Esophagus squamous epithelium (tissue), 5 donors: ENCODE data around the gene CNP. TPM values are rescaled to one million over a fixed set of nuclear protein-coding genes. Genes with fewer than 3 reads are reported as not detected.

Source experiments
- DNase-seq: peaks from one replicate; lab custom pipeline; 2025; lab: John Stamatoyannopoulos, UW
- H3K27ac ChIP-seq, 4 donors: fragments of 200-600 bp; sonication (generic); one replicate each; pipeline ENCODE4 v1.5.1; 2016 to 2019; ENCODE audit warnings: mild to moderate bottlenecking in 1 of 4
- H3K27me3 ChIP-seq, 4 donors: fragments of 200-600 bp; sonication (generic); 1 replicate in 3 of 4; 2 replicates in 1 of 4; pipeline versions ENCODE4 v1.5.1 to v1.6.0; 2017 to 2021; ENCODE audit warnings: antibody characterized with exemption in 1 of 4
- H3K36me3 ChIP-seq, 3 donors: fragments of 200-600 bp; sonication (generic); one replicate each; pipeline ENCODE4 v1.5.1; 2016 to 2019
- H3K4me1 ChIP-seq, 3 donors: fragments of 200-600 bp; sonication (generic); one replicate each; pipeline ENCODE4 v1.5.1; 2017 to 2019
- H3K4me3 ChIP-seq, 4 donors: fragments of 200-600 bp; sonication (generic); 1 replicate in 3 of 4; 2 replicates in 1 of 4; pipeline ENCODE4 v1.5.1; 2016 to 2019; ENCODE audit warnings: mild to moderate bottlenecking in 2 of 4, moderate library complexity in 1 of 4
- H3K9me3 ChIP-seq, 3 donors: fragments of 200-600 bp; sonication (generic); one replicate each; pipeline ENCODE4 v1.5.1; 2016 to 2019
- POLR2A ChIP-seq, 4 donors: fragments of 450-650 bp; IDR thresholded peaks; one replicate each; pipeline ENCODE4 v1.6.1; 2017; ENCODE audit warnings: antibody characterized with exemption in 4 of 4, mild to moderate bottlenecking in 4 of 4, moderate library complexity in 3 of 4
- whole genome bisulfite sequencing, 2 donors: methylation state at CpG; one replicate each; pipeline ENCODE4 v1.1.5; 2018; 5-methylcytosine and 5-hydroxymethylcytosine counted together
- intact Hi-C: fragments of 100-400 bp; cut with DNase I; formaldehyde crosslinking; loops from one replicate; pipeline ENCODE4 v1.15.0; 2022
- total RNA-seq, 4 donors: library from RNA; depleted of rRNA; stranded (reverse); fragments of >200 nt; gene quantifications; one replicate each; pipeline ENCODE4 v1.1.0, GENCODE V29; 2016
- TF ChIP-seq, protein P1 (sequence below), 6 experiments: fragments of 450-650 bp in 4 of 6; fragments of 200-600 bp in 2 of 6; sonication (generic) in 2 of 6; IDR thresholded peaks; one replicate each; pipeline ENCODE4 v1.5.1; 2016 to 2019; ENCODE audit warnings: antibody characterized with exemption in 6 of 6, mild to moderate bottlenecking in 4 of 6, moderate library complexity in 4 of 6
- donor health status: DM: yes; HTN: yes; CAD: no.

Gene CNP
- total RNA-seq, 4 donors from 2014 or later = 45.3 to 66.0 (median 53.0) TPM

DNA sequence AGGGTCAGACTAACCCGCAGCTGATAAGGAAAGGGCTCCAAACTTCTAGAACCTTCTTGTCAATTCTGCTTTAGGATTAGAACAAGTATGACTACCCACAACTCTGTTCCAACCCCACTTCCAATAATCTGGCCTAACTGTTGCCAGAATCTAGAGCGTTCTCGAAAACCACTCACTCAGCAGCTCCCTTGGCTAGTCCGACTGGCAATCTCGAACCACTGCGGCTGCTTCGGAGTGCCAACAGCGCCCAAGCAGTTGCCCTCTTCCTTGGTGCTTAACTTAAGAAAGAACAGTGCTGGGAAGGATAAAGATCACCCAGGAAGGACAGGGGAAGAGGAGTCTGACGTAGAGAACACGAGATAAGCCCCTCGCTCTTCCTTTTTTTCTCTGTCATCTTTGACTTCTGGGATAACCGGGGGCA, 49.8 kb downstream of the CNP start:
- intact Hi-C loops = no loop called here
- DNase-seq = no peak
- Histone ChIP-seq H3K27ac (peak overlapping the region; percentile 94 to 98 (median 96)), H3K4me3 (peak overlapping the region; percentile 75 to 93 (median 88)), H3K4me1 (peaks cover 26 to 77% (median 39%) of the 10 kb centered on the region in 3 donors), H3K27me3 (no peaks in the 10 kb centered on the region), H3K9me3 (no peaks in the 10 kb centered on the region), H3K36me3 (peaks cover 0 to under 1% (median 0%) of the 10 kb centered on the region in 3 donors)
- 1 to 4% methylated on average over 12 of the region's 12 CpGs for WGBS, 2 donors
- TF ChIP-seq, protein P1, sequence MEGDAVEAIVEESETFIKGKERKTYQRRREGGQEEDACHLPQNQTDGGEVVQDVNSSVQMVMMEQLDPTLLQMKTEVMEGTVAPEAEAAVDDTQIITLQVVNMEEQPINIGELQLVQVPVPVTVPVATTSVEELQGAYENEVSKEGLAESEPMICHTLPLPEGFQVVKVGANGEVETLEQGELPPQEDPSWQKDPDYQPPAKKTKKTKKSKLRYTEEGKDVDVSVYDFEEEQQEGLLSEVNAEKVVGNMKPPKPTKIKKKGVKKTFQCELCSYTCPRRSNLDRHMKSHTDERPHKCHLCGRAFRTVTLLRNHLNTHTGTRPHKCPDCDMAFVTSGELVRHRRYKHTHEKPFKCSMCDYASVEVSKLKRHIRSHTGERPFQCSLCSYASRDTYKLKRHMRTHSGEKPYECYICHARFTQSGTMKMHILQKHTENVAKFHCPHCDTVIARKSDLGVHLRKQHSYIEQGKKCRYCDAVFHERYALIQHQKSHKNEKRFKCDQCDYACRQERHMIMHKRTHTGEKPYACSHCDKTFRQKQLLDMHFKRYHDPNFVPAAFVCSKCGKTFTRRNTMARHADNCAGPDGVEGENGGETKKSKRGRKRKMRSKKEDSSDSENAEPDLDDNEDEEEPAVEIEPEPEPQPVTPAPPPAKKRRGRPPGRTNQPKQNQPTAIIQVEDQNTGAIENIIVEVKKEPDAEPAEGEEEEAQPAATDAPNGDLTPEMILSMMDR (IDR thresholded peaks at IDR 0.05) = no peak
- no peak for TF ChIP-seq POLR2A (IDR thresholded peaks at IDR 0.05)

DNA sequence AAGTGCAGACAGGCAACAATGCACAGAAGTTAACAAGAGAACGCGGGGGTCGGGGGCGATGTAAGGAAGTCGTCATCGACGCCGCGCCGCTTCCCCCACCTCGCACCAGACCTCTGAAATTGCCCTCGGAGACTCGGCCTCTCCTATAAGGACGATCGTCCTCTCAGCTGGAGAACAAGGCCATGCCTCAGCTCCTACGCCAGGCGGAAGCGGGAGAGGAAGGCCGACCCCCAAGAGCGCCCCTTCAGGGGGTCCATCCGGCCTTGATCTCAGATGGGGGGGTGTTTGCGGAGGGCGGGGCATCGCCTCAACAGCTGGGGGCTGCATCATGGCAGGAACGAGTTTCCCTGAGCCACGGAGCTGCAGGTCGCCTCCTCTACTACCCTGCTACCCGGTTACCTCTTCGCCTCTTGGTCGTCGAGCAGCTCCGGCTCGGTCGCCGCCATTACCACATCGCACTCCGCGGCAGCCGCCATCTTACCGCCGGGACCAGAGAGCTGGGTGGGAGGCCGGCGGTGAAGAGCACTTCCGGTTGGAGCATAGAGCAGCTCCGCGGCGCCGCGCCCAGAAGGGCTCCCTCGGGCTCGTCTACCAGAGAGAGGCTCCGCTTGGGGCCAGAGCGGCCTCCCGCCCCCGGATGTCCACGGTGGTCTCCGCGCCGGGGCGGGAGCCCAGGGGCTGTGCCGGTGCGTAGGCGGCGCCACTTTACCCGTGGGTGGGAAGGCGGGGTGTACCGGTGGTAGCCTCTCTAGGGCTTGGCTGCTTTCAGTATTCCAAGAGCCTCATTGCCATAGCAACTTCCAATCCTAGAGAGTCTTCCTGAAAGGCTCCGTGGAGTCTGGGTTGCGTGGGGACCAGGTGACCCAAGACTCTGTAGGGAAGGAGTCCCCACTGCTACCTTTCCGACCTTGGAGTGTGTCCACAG, 50.6 kb downstream of the CNP start, which contains the start of gene DNAJC7:
Gene DNAJC7 (minus strand): TSS at position 499 of the 925 bp plus-strand sequence. CDS start 23 bp downstream, at position 476.
- Histone ChIP-seq H3K36me3 (peaks cover 0 to 9% (median 2%) of the 10 kb centered on the region in 3 donors), H3K27ac (peak within 1 kb of the TSS; percentile 94 to 98 (median 96)), H3K4me1 (peaks cover 23 to 75% (median 41%) of the 10 kb centered on the region in 3 donors), H3K4me3 (peak within 1 kb of the TSS; percentile 75 to 93 (median 88)), H3K9me3 (no peaks in the 10 kb centered on the region), H3K27me3 (no peaks in the 10 kb centered on the region)
- 0 to 1% methylated on average over 17 to 31 of the region's 70 CpGs for WGBS, 2 donors
- TF ChIP-seq POLR2A (IDR thresholded peaks at IDR 0.05) = peak in 2 of 4 donors; percentile 55 to 66
- TF ChIP-seq, protein P1 (IDR thresholded peaks at IDR 0.05) = peak in 2 of 6 experiments; percentile 3 to 23
- intact Hi-C loops = no loop called here
- peak; percentile 48 for DNase-seq

DNA sequence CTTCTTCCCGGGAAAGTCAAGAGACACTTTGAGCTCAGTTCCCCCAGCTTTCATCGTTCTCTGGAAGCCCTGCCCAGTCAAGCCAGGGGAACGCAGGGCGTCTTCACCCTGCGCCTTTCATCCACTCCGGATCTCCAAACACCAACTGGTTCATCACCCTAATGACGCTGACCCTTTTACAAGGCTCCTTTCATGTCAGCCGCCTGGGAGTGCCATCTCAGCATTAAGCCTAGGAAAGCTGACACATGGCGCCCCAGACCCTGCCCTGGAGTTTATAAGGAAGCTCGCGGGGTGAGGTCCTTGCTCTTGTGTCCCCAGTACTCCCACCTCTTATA, 51.2 kb downstream of the CNP start:
- intact Hi-C loops = no loop called here
- Histone ChIP-seq H3K9me3 (no peaks in the 10 kb centered on the region), H3K4me3 (peak overlapping the region; percentile 75 to 93 (median 88)), H3K27me3 (no peaks in the 10 kb centered on the region), H3K4me1 (peaks cover 23 to 73% (median 41%) of the 10 kb centered on the region in 3 donors), H3K36me3 (peaks cover 0 to 15% (median 8%) of the 10 kb centered on the region in 3 donors), H3K27ac (peak overlapping the region; percentile 94 to 98 (median 96))
- WGBS, 2 donors = 3 to 9% methylated on average over 10 to 11 of the region's 11 CpGs
- no peak for DNase-seq
- TF ChIP-seq POLR2A (IDR thresholded peaks at IDR 0.05) = no peak
- TF ChIP-seq, protein P1 (IDR thresholded peaks at IDR 0.05) = no peak

DNA sequence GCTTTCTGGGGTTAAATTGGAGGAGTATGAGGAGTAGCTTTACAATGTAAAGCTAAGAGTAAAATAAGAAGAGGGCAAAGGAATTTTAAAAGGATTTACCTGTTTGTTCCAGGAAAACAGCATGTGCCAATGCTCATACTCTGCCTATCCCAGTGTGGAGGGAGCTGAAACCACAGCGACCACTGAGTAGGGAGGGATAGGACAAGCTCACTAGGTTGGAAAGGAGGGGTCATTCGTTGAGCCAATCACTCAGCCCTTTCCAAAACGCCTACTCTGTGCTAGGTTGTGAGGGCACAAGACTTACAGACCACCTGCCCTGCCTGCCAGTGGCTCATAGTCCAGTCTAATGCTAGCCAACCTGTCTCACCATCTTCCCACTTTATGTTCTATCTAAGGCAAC, 51.7 kb downstream of the CNP start:
- Histone ChIP-seq H3K36me3 (peaks cover 0 to 20% (median 10%) of the 10 kb centered on the region in 3 donors), H3K27me3 (no peaks in the 10 kb centered on the region), H3K4me1 (peaks cover 23 to 73% (median 41%) of the 10 kb centered on the region in 3 donors), H3K9me3 (no peaks in the 10 kb centered on the region), H3K4me3 (peak overlapping the region in 3 of 4 donors; percentile 75 to 93 (median 91)), H3K27ac (peak overlapping the region; percentile 94 to 98 (median 96))
- 37 to 64% methylated on average over 2 to 3 of the region's 3 CpGs for WGBS, 2 donors
- intact Hi-C loops = no loop called here
- DNase-seq = no peak
- TF ChIP-seq, protein P1 (IDR thresholded peaks at IDR 0.05) = no peak
- TF ChIP-seq POLR2A (IDR thresholded peaks at IDR 0.05) = no peak

DNA sequence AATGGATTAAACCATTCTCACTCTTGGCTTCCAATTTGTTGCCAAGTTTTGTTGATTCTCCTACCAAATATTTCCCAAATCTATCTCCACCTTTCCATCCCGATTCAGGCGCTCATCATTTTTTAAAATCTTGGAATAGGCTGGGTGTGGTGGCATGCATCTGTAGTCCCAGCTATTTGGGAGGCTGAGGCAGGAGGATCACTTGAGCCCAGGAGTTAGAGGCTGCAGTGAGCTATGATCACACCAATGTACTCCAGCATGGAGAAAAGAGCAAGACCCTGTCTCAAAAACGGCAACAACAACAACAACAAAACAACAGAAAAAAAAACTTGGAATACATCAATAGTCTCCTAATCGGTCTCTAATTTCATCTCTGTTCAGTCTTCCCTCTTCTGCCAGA, 52.4 kb downstream of the CNP start:
- no peaks in the 10 kb centered on the region for H3K9me3 ChIP-seq
- H3K27me3 ChIP-seq = no peaks in the 10 kb centered on the region
- TF ChIP-seq, protein P1 (IDR thresholded peaks at IDR 0.05) = no peak
- no peak for TF ChIP-seq POLR2A (IDR thresholded peaks at IDR 0.05)
- H3K4me3 ChIP-seq = no peak overlapping the region
- H3K4me1 ChIP-seq = peaks cover 23 to 73% (median 38%) of the 10 kb centered on the region in 3 donors
- intact Hi-C loops = no loop called here
- H3K27ac ChIP-seq = no peak overlapping the region
- H3K36me3 ChIP-seq = peaks cover 0 to 26% (median 14%) of the 10 kb centered on the region in 3 donors
- WGBS, 2 donors = 86 to 92% methylated on average over 4 of the region's 4 CpGs
- no peak for DNase-seq
